Right renal pelvis (tissue), 4 donors: ENCODE data around the gene SIAH1. TPM values are rescaled to one million over a fixed set of nuclear protein-coding genes. Genes with fewer than 3 reads are reported as not detected.
"Not testable (repeated sequence)": the region's sequence is repeated elsewhere in the genome, so short reads cannot be mapped to it uniquely, and the experiment has no call there.

Experiments used
- DNase-seq, 4 donors: peaks; one replicate each; pipeline ENCODE4 v3.0.0-alpha.2; 2013; ENCODE audit warnings: low read depth in 4 of 4, low spot score in 3 of 4, missing footprints in 1 of 4
- polyA plus RNA-seq, 4 donors: library from polyadenylated mRNA; unstranded; fragments of 120-200 nt; gene quantifications; one replicate each; pipeline ENCODE4 v1.2.1, GENCODE V29; 2013; ENCODE audit not compliant: insufficient read length in 4 of 4

The SIAH1 gene, protein sequence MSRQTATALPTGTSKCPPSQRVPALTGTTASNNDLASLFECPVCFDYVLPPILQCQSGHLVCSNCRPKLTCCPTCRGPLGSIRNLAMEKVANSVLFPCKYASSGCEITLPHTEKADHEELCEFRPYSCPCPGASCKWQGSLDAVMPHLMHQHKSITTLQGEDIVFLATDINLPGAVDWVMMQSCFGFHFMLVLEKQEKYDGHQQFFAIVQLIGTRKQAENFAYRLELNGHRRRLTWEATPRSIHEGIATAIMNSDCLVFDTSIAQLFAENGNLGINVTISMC
- 10 to 100 TPM; 44.4 to 60.1 (median 53.2) TPM for polyA plus RNA-seq

DNA sequence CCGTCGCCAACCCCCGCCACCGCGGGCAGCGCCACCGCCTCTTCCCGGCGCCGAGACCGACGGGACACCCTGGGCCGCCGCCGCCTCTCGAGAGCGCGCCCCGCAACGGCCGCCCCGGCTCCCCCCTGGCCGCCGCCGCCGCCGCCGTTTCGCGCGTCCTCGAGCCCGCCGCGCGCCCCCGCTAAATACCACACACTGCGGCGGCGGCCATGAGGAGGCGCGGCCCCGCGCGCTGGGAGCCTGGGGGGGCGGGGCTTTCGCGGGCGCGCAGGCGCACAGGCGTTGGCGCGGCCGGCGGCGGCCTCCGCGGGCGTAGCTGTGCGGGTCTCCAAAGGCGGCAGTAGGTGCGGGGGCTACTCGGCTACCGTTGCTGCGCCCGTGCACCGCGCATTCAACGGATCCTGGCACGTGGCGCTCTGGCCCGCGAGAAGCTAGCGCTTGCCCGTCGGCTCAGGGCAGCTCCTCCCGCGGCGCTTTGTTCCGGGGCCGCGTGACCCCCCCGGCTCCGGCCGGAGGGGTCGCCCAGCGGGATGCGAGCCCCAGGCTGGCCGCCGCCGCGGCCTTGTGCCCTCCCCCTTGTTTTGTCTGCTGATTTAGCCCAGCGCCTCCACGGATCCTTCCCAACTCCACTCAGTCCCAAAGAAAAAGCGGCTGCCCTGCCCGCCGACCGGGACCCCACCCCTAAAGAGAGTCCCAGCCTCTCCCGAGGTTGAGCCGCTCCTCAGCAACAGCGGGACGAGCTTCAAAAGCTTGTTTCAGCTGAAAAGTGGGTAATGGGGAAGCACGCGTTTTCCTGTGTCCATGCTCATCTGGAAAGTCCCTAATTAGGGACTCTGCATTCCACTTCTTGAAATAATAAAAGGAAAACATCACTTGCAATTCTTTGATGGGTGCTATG lies at the start of gene SIAH1:
SIAH1 (minus strand) TSS at position 161 of the 898 bp plus-strand sequence. CDS start 22,985 bp downstream, outside the sequence.
- DNase-seq = peak in 3 of 4 donors; percentile 74 to 78 (median 78)

DNA sequence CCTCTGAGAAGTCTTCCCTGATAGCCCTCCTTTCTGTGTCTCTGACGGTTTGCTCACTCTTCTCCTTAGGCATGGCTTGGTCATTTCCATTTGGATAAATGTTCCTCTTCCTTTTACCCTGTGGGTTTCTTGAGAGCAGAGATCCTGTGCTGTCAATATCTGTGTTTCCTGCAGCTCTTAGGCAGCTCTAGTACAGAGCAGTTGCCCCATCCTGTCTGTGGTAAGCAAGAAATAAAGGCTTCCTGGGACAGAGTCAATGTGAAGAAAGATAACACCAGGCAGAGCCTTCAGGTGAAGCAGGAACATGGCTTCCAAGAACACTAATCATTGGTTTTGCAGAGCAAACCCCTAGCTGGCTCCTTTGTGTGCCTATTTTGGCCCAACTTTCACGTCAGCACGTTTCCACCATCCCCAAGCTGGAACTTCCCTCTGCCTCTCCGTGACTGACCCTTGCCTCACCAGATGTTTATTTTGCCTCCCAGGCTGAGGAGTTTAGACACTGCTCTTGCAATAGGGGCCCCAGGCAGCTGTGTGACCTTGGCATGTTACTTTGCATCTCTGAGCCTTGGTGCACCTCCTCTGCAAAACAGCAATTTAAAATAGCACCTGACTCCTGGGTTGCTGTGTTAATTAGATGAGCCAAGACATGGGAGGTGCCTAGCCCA lies 49.6 kb upstream of the SIAH1 start:
- DNase-seq = no peak

DNA sequence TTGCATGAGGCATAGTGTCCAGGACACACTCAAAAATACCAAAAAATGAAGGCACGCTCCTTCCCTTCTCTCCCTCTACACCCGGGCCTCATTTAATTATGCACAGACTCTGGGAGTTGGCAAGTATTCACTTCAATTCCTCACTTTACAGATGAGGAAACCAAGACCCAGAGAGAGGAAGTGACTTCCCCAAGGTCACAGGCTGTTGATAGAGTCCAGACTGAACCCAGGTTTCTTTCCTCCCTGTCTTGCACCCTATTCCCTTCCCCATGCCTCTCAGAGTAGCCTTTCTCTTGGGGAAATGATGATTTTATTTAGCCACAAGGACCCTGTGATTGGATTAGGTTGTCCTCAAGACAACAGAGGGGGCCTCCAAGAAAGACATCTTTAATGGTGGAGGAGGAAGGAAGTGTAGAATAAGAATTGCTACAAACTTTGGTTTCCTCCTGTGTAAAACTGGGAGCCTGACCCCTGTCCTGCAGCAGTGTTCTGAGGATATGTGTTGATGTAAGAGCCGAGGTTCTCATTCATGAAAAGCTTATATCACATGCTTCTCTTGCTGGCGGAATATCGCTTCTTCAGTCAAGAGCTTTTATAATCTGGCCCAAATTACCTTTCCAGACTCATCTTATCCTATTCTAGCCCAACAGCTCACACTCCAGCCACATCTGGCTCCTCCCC lies 48.8 kb upstream of the SIAH1 start:
- DNase-seq = no peak

DNA sequence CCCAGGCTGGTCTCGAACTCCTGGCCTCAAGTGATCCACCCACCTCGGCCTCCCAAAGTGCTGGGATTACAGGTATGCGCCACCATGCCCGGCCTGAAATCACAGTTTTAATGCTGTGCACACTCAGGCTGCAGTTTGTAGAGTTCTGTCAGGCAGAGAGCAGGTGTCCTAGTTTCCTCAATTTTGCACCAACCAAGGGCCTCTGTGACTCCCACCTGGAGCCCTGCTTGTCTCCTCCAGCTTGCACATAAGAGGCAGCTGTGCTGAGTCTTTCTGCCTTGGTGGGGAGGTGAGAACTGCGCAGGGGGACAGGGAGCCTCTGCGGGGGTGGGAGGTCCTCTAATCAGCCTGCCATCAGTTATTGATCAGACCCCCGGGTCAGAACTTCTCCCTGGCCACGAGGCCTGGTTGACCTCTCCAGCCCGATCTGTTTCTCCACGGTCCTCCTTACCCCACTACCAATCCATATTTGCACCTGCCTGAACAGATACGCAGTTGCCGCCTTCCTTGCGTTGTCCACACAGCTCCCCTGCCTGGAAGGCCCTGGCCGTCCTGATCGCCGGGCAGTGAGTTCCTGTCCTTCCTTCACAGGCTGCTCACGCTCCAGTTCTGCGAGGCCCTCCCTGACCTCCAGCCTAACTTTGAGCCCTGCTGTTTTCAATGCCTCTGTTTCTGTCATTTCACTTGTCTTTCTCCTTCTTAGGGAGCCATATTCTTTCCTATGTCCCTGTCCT lies 48.1 kb upstream of the SIAH1 start:
- no peak for DNase-seq

DNA sequence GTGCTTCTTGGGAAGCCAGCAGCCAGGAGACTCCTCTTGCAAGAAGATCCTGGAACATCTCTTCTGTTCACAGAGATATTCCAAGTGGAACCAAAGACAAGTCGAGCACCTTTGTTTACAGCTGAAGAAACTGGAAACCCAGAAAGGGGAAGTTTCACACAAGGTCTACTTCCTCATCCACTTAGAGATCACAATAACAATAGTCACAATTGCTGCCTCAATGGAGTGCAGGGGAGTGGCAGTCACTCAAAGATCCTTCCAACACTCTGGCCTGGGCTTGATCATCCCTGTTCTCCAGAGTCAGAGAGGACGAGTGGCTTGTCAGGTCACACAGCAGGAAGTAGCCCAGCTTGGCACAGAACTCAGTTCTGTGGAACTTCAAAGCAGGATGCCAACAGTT lies 46.9 kb upstream of the SIAH1 start:
- DNase-seq = no peak

DNA sequence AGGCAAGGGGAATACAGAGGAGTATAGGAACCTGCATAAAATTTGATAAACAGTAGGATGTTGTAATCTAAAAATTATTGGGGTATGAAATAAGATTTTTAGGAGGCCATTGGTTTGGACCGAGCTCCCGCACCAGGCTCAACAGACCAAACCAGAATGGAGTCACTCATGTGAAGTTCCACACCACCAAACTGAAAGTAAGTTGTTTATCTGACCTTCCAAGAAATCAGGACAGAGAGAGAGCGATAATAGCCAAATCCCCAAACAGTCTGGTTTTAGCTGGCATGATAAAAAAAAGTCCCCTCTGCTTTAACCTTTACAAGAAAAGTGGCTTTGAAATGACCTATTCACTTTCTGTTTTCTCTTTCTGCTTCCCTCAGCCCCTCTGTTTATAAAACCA lies 45.7 kb upstream of the SIAH1 start:
- DNase-seq = no peak

DNA sequence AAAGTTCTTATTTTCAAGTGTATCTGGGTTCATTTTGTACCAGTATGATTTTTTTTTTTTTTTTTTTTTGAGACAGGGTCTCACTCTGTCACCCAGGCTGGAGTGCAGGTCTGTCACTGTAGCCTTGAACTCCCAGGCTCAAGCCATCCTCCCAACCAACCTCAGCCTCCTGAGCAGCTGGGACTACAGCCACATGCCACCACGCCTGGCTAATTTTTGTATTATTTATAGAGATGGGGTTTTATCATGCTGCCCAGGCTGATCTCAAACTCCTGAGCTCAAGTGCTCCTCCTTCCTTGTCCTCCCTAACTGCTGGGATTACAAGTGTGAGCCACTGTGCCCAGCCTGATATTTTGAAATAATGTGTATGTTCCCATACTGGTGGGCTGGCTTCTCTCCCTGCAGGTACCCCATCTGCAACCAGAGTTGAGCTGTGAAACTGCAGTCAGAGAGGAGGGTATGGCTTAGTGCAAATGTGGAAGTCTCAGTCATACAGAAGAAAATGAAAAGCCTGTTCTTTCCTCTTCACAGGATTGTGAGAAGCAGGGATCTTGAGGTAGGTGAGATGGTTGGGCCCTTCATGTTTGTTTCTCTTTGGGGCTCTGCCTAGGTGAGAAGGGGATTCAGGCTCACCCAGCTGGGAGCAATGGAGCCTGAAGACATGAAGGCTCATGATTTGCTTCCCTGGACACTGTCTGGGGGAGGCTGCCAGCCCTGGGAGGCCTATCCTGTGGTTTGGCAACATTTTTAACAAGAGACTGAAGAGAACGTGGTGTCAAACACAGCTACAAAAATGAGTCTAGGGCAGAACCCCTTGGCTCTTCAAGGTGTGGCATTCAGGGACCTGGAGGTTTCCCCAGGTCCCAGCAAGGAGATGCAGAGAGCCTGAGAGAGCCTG lies 41.3 kb upstream of the SIAH1 start:
- DNase-seq = no peak

DNA sequence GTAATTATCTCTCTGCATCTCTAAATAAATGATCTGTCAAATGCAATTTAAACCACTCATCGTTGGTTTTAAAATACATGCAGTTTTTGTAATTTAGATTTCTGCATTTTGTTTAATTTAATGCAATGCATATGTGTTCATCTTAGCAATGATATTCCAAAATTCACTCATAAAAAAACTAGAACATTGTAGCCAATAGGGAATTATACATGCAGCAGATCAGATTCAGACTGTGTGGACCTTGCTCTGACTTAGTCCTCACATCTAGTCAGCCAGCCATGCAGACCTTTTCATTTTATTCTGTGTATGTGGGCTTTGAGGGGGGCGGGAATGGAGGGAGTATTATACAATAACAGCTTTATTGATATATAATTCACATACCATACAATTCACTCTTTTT lies 37.3 kb upstream of the SIAH1 start:
- DNase-seq = no peak

DNA sequence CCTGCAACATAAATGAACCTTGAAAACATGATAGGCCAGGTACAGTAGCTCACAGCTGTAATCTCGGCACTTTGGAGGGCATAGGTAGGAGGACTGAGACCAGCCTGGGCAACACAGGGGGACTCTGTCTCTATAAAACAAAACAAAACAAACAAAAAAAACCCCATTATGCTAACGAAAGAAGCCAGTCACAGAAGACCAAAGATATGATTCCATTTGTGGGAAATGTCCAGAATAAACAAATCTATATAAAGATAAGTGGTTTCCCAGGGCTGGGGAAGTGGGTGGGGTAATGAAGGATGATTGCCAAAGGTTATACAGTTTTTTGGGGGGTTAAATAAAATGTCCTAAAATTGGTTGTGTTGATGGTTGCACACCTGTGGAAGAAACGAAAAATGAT lies 36.5 kb upstream of the SIAH1 start:
- no peak for DNase-seq

DNA sequence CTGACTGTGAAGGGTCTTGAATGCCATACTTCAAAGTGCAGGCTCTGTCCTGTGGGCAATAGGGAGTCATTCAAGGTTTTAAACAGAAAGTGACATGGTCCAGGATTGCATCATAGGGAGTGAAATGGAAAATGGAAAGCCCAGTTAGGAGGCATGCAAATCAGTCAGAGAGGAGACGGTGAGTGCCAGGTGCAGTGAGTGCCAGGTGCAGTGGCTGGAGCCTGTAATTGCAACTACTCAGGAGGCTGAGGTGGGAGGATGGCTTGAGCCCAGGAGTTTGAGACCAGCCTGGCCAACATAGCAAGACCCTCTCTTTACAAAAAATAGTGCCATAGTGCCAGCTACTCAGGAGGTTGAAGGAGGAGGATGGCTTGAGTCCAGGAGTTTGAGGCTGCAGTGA lies 35.2 kb upstream of the SIAH1 start:
- DNase-seq = no peak

DNA sequence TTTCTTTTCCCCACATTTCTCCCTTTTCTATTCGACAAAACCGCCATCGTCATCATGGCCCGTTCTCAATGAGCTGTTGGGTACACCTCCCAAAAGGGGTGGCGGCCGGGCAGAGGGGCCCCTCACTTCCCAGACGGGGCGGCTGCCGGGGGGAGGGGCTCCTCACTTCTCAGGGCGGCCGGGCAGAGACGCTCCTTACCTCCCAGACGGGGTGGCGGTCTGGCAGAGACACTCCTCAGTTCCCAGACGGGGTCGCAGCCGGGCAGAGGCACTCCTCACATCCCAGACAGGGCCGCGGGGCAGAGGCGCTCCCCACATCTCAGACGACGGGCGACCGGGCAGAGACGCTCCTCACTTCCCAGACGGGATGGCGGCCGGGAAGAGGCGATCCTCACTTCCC lies 31.4 kb upstream of the SIAH1 start:
- DNase-seq = not testable (repeated sequence)

DNA sequence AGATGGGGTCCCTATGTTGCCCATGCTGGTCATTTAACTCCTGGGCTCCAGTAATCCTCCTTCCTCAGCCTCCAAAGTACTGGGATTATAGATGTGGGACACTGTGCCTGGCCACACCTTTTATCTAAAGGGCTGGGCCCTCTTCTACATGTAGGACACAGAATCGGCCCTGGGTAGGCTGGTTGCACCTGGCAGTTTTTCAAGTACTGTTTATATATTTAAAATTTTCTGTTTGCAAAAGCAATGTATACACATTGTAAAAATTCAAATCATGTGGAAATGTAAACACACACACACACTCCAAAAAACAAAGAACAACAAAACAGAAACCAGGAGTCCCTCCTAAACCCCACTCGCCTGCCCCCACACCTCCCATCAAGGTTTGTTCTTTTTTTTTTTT lies 28.1 kb upstream of the SIAH1 start:
- no peak for DNase-seq

DNA sequence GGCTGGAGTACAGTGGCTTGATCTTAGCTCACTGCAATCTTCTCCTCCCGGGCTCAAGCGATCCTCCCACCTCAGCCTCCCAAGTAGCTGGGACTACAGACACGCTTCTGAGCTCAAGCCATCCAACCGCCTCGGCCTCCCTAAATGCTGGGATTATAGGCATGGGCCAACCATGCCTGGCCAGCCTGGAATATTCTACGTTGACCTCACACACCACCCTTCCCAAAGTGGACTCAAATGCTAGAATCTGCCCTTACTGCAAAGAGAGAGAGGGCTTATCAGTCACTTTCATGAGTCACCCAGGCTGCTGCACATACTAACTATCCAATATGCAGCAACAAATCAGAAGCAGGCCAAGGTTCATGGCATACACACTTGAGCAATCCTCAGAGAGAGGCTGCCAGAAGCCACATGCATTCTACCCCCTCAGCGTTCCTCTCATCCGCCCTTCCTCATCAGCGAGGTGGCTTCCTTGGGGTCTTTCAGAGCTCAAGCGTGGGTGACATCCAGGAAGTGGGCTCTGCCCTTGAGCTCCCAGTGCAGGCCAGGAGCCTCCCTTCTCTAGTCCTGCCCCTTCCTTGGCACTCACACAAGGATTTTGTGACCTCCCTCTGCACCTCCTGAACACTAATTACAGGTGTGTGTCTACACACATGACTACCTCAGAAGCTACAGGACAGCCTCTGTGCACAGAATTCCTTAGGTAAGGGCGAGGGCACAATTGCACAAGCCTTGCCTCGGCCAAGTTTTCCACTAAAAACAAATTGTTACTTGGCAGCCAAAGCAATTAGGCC lies 24.8 kb upstream of the SIAH1 start:
- no peak for DNase-seq

DNA sequence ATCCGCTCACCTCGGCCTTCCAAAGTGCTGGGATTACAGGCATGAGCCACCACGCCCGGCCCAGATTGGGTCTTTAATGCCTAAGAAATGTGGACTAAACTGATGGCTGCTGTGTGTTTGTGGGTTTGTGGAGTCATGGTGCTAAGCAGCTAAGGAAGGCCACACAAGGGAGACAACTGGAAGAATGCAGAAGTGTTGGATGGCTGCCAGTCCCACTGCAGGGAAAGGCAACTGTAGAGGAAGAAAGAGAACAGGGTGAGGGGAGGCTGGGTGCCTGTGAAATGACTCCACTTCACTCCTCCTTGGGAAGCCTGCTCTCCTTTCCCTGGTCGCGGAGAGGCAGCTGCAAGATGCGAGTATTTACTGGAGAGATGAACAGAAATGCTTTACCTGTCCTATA lies 23.5 kb upstream of the SIAH1 start:
- DNase-seq = no peak

DNA sequence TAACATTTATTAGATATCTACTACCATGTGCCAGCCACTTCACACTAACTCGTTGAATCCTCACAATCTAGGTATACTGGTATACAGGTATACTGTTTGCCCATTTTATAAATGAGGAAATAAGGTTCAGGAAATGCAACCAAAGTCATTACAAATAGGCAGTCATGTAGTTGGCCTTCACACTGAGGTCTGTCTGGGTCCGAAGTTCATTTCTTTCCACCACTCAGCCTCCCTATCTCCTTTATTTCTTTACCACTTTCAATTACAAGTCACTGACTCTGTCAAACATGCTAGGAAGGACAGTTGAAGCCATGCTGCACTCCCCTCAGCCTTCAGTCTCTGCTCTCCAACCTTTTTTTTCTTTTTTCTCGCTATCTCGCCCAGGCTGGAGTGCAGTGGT lies 20.7 kb upstream of the SIAH1 start:
- DNase-seq = no peak

DNA sequence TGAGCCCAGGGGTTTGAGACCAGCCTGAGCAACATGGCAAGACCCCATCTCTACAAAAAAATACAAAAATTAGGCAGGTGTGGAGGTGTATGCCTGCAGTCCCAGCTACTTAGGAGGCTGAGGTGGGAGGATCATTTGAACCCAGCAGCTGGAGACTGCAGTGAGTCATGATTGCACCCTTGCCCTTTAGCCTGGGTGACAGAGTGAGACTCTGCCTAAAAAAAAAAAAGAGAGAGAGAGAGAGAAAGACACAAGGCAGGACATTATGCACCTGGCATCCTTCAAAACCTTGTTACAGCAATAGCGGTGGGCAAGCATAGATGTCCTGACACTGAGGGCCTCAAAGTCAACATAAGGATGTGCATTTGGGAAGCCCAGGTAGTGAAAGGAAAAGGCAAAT lies 19.9 kb upstream of the SIAH1 start:
- no peak for DNase-seq

DNA sequence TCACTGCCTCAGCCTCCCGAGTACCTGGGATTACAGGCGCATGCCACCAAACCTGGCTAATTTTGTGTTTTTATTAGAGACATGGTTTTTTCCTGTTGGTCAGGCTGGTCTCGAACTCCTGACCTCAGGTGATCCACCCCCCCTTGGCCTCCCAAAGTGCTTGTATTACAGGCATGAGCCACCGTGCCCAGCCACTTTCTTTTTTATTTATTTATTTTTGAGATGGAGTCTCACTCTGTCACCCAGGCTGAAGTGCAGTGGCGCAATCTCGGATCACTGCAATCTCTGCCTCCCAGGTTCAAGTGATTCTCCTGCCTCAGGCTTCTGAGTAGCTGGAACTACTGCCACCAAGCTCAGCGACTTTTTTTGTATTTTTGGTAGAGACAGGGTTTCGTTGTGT lies 17.3 kb upstream of the SIAH1 start:
- DNase-seq = not testable (repeated sequence)

DNA sequence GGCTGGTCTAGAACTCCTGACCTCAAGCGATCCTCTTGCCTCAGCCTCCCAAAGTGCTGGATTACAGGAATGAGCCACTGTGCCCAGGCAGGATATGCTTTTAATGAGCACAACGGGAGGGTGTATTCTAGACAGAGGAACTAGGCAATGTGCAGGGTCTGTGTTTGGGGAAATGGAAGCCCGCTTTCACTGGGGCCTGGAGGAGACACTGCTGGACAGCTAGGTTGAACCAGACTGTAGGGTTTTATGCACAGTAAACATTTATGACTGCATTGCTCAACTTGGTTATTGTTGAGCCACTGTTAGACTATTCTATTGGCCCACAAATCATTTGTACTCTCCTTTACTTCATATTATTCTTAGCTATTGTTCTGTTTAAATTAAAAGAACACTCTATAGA lies 10.2 kb upstream of the SIAH1 start:
- DNase-seq = no peak
